Activated CD4-positive, alpha-beta T cell treated with anti-CD3 and anti-CD28 coated beads, Interleukin-2, amount 50 U/mL, for 16 hours (primary cell): ENCODE results near the gene COL27A1.
"Not testable (repeated sequence)": the region's sequence is repeated elsewhere in the genome, so short reads cannot be mapped to it uniquely, and the experiment has no call there.

Experiments used
- DNase-seq: peaks from one replicate; pipeline ENCODE4 v3.0.0-alpha.2; 2020

Gene COL27A1

DNA sequence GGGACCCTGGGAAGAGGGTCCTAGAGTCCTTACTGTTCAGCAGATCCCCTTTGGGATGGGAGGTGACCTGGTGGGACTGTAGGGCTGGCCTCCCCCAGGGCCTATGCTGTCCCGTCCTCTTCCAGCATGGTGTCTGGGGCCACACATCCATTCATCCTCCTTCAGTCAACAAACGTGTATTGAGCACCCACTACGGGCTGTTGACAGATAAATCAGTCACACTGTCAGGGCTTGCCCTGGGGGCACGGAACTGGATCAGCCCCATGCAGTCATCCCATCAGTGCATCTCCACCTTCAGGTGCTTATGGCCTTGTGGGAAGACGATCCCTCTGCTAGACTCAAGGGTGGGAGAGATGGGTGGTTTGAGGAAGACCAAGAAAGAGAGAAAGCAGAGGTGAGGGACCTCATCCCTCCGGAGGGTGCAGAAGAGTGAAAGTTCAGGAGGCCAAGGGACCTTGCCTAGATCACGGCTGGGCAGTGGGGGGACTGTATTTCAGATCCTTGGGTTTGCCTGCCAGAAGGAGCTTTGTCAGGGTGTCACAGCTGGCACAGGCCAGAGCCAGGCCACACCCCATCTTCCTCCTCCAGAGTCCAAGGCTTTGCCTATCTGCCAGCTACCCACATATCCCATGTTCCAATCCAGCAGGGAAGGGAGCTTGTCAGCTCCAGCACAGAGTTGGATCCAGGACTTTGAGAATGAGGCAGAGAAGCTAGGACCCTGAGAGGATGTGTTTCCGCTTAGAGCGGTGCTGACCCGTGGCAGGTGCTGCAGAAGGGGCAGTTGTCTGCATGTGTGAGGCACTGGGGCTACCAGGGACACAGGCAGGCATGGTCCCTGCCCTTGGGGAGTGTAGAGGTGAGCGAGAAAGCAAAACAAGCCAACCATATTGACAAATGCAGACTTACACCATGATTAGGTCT is 30.5 kb downstream of the COL27A1 start:
- DNase-seq = no peak

DNA sequence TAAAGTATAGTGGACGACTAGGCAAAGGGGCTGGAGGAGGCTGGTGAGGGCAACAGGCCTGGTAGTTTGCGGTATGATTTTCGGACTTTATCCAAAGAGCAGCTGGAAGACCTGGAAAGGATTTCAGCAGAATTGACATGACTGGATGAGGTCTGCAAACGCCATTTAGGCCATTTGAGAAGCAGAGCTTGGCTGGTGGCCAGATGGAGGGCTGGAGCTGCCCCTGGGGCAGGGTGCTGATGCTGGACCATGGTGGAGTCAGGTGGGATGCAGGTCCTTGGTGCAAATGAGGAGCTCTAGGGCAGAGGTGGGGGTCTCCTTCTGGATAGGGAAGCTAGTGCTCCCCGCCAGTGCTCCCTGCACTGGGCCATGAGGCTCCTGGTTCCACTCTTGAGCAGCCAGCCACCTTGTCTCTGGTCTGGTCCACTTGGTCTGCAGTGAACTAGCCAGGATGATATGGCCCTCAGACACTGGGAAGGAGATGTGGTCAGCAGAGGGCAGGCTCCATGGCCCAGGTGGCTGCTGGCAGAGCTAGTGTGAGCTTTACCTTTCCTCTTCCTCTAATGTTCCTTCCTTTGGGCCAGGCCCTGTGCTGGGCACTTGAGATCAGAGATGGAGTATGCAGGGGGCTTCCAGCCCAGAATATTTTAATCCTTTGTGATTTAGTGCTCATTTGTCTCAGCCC is 31.4 kb downstream of the COL27A1 start:
- DNase-seq = no peak

DNA sequence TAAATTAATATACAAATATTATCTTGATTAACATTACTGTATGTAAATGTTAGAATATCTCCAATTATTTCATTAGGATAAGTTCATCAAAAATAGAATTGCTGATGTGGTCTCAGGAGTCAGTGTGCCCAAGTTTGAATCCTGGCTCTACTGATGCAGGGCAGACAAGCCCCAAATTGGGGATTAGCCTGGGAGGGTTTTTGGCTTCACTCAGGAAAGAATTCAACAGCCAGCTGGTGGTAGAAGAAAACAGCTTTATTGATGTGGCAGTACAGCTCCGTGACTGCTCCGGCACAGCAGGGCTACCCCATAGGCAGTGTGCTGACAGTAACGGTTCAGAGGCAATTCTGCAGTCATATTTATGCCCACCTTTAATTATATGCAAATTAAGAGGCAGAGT is 32.5 kb downstream of the COL27A1 start:
- no peak for DNase-seq

DNA sequence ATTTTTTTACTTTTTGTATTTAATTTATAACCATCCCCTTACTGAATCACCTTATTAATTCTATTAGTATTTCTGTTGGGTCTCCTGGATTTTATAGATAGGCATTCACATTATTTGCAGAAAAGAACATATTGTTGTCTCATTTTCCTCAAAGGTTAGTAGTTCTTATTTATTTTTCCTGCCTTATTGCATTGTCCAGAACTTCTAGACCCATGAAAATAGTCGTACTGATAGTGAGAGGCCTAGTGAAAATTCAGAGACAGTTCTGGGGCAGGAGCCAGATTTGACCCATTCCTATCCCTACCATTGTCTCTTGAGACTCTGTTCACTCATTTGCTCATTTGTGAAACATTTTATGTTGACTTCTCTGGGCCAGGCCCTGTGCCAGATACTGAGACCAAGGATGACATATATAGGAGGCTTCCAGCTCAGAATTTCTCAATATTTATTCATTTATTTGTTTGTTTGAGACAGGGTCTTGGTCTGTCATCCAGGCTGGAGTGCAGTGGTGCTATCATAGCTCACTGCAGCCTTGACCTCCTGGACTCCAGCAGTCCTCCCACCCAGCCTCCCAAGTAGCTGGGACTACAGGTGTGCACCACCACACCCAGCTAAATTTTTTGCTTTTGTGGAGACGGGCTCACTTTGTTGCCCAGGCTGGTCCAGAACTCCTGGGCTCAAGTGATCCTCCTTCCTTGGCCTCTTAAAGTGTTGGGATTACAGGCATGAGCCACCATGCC is 34.7 kb downstream of the COL27A1 start:
- no peak for DNase-seq

DNA sequence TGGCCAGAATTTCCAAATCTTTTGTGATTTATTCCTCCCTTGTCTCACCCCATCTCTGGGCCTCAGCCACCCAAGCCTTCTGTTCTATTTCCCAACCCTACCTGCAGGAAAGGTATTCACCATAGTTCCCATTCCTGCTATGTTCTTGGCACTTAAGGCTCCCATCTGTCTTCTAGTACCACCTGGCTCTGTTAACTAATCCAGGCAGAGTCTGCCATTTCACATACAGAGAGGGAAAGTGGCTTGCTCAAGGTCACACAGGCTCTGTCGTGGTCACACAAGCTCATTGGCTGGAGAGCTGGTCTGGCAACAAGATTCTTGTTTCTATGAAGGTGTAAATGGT is 35.2 kb downstream of the COL27A1 start:
- no peak for DNase-seq

DNA sequence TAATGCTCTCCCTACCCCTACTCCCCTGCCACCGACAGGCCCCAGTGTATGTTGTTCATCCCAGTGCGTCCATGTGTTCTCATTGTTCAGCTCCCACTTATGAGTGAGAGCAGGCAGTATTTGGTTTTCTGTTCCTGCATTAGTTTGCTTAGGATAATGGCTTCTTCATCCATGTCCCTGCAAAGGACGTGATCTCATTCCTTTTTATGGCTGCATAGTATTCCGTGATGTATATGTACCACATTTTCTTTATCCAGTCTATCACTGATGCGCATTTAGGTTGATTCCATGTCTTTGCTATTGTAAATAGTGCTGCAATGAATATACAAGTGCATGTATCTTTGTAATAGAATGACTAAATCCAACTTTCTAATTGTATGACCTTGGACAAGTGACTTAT is 36.1 kb downstream of the COL27A1 start:
- not testable (repeated sequence) for DNase-seq

DNA sequence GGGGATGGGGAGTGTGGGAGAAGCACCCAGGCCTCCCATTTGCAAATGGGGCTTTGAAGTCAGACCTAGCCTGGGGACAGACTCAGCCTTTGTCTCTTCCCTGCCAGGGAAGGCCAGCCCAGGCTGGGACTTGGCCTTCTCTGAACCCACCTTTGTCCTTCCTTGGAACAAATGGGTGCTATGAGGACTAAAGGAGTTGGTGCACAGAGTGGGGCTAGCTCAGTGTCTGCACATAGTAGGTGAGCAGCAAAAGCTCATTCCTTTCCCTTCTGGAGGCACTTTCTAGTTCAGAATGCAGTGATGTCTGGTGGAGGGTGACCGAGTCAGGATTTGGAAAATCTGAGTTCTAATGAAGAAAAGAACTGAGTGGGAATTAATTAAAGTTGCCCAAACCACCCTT is 37.2 kb downstream of the COL27A1 start:
- no peak for DNase-seq

DNA sequence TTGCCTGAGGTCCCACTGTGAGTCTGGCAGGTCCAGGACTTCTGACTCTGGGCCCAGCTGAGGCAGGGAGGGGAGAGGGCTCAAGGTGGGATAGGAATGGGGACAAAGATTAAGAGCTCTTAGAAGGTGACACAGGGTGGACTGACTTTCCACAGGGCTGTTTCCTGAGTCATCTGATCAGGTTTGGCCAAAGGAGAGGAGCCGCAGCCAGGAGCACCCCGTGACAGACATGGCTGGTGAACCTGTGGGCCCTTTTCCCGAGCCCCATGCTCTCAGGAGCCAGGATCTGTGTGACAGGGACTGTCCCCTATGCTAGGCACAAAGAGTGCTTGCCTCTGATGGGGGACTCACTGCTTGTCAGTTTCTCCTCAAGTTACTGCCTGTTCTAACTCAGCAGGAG is 37.8 kb downstream of the COL27A1 start:
- DNase-seq = no peak

DNA sequence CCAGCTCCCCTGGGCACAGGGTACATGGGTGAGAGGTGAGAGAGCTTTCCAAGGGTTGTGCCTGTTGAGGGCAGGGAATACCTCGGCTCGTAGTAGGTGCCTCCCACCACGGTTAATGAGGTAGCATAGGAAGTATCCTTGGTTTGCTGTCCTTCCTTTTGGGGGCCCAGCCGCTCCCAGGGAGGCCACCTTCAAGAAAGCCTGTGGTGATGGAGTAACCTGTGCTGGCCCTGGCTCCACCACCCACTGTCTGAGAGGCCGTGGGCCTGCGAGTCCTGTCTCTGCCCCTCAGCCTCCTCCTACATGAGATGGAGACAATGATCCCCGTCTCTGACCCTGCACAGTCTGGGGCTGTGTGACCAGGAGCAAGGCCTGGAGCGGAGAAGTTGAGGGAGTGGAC is 40.8 kb downstream of the COL27A1 start:
- no peak for DNase-seq

DNA sequence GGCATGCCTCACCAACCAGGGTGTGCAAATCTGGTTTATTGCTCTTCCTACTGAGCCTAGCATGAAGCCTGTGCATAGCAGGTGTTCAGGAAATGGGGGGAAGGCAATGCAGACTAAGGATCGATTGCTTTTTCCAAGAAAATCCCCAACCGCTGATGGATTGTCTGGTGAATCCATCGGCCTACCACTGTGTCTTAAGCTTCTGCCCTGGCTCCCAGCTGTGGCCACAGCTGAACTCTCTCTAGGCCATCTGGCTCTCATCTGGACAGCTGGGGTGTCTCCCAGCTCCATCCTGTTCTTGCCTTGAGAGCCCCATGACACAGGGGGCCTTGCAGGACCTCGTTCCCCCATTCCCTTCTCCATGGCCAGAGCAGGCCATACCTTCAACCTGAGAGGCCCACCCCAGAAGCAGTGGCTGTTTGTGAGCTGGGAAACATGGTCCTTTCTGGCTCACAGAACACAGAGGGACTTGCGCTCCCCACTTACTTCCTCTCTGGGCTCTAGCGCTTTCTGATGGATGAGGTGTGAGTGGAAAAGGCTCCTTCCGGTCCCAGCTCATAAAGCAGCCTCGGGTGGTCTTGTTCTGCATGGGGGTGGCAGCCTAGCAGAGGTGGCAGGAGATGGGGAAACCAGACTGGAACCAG is 41.8 kb downstream of the COL27A1 start:
- DNase-seq = no peak

DNA sequence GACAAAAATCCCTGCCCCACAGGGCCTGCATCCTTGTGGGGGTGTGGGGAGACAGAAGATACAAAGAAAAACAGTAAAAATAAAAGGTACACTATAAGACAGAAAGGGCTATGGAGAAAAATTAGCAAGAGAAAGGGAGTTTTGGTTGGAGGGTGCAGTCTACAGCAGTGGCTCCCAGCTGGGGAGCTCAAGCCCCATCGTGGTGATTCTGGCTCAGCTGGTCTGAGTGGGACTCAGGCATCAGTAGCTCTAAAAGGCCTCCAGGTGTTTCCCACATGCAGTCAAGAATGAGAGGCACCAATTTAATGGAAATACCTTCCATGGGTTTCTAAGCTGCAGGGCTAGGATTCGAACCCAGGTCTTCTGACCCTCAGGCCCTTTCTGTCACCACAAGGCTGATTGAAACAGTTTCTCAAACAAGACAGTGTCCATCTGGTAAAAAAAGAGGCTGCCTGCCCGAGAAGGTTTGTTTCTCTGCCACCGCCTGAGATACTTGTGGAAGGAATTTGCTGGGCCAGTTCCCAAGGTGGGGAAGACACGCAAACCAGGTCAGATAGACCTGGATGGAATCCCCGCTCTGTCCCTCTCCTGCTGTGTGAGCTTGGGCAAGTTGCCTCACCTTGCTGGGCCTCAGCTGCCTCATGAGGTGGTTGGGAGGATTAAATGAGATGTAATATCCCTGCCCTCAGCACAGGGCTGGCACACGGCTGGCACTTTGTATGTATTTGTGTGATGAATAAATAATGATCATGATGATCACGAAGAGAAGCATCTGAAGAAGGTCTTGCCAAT is 43.1 kb downstream of the COL27A1 start:
- no peak for DNase-seq

DNA sequence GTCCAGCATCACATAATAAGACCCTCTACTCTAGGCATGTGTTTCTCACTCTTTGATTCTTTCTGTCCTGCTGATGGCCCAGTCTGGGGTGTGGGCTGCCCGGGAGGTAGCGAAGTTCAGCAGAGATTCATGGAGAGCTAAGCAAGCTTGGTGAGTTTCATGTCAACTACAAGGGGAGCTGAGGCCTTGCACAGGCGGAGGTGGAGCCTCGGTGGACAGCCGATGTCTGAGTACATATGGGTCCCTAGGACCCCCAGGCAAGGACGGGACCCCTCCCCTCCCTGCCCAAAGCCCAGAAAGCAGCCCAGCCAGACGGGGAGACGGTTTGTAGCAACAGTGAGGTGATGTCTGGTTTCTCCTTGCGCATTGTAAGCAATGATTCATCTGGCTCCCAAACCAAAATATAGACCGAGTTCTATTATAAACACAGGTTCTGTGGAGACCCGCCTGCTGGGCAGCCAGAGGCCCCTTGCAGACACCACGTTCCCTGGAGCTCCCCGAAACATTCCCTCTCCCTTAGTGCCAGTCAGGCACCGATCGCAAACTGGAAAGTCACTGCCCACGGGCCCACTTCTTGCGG is 45.5 kb downstream of the COL27A1 start:
- DNase-seq = no peak

DNA sequence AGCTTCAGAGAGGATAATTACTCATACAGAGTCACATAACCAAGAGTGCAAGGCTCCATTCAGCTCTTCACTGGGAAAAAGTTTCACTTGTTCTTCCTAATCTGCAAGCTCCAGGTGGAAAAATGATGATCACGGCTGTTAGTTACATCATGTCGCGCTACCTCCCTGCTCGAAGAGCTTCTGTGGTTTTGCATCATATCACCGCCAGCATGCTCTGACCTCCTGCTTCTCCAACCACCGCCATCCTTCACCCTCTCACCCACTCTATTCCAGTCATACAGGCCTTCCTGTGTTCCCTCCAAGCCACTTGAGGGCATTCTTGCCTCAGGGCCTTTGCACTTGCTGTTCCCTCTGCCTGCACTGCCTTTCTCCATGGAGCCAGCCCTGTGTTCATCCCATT is 47.1 kb downstream of the COL27A1 start:
- DNase-seq = no peak

DNA sequence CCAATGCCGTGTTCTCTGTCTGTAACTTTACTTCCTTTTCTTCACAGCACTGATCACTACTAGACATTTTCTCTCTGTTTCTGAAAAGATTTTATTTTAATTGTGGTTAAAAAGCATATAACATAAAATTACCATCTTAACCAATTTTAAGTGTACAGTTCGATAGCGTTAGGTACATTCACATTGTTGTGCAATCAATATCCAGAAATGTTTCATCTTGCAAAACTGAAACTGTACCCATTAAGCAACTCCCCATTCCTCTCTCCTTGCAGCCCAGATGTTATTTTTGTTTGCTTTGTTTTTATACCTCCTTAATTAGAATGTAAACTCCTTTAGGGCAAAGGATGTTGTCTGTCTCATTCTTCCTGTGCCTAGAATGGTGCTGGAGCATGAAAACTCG is 47.5 kb downstream of the COL27A1 start:
- no peak for DNase-seq

DNA sequence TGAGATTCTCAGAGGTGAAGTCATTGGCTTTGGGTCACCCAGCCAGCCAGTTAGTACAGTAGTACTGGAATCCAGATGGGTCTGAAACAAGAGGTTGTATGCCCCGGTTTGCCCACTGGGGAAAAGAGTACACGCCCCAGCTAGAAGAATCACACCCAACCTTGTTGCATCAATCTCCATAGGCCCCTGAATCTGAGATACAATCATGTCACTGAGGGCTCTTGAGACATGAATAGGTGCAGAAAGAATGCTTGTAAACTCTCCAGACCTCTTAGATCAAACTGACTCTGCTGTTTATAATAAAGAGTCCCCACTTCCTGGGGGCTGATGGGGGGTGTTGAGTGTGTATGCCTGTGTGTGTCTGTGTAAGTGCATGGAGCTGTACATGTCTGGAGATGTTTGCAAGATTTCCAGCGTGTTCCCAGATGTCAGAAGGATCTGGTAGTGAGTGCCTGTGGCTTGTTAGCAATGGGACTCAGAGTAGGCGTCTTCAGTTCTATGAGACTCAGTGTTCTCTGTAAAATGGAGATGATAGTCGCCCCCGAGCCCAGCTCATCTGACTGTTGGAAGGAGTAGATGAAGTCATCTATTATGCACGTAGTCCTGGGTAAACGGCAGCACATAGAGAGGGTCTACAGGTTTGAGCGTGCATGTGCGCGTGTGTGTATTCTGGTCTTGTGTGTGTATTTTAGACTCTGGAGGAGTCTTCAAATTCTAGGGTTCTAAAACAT is 48.2 kb downstream of the COL27A1 start:
- DNase-seq = no peak

DNA sequence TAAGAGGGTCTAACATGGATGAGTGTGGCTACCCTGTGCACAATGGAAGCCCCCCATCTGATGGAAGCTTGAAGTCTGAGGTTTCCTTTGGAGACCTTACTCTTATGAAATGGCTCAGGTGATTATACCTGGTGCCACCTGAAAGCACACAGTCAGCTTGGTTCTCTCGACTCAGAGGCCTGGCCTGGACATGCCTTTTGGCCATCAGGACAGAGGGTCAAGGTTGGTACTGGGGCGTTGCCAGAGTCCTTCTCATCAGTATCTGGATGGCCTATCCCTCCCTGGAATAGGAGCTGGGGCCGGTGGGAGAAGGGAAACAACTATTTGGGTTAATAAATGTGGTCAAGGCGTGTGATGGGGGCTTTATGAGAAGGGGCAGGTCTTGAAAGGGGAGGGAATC is 48.9 kb downstream of the COL27A1 start:
- DNase-seq = no peak

DNA sequence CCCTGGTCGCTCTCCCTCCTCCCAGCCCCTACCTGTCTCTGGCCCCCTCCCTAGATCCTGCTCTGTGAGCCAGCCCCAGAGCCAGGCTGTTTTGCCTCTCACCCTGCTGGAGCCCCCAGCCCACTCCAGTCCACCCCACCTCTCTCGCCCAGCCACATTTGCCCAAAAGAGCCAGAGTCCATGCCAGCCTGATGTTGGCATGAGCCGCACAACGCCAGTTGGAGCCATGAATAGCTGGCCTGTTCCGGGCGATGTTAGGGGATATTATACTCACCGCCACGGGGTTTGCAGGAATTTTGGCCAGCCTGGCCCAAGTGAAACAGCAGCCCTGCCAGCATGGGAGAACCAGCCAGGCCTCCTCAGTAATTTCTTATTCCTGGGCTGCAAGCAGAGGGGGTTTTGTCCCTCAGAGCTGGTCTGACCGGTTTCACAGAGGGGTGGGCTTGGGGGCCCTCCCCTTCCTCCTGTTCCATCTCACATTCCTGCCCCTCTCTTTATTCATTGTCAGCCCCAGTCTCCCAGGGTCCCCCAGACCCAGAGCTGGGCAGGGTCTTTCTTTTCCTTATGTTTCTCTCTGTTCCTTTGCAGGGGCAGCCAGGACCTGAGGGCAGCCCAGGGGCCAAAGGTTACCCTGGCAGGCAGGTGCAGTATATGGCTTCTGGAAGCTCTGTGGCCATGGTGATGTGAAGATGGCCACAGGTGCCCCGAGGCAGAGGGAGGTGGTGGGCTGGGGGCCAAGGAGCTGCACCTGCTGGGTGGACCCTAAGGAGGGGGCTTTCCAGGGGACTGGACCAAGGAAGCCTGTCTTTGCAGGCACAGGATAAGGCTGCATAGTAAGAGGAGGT is 50.1 kb downstream of the COL27A1 start:
- no peak for DNase-seq

DNA sequence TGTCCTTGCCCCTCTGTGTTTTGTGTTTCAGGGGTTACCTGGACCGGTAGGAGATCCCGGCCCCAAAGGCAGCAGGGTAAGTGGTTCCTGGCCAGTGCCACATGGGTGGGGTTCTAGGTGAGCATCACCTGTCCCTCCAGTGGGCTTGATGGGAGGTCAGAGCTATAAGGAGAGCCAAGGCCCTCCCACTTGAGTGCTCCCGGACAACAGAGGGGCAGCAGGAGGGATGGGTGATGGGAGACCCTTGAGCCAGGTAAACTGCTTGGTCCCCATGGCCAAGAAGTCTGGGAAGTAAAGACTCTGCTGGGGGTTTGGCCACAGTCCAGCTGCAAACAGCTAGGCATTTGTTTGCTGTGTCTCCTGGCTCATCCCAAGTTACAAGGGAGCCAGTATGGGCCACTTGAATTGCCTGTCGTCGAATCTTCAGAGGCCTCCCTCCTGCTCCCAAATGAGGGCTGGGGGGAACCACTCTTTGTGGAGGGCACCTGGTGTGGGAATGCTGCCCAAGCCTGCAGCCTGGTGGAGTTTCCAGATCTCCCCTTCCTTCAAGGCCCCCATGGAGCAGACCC is 51.0 kb downstream of the COL27A1 start:
- DNase-seq = no peak

DNA sequence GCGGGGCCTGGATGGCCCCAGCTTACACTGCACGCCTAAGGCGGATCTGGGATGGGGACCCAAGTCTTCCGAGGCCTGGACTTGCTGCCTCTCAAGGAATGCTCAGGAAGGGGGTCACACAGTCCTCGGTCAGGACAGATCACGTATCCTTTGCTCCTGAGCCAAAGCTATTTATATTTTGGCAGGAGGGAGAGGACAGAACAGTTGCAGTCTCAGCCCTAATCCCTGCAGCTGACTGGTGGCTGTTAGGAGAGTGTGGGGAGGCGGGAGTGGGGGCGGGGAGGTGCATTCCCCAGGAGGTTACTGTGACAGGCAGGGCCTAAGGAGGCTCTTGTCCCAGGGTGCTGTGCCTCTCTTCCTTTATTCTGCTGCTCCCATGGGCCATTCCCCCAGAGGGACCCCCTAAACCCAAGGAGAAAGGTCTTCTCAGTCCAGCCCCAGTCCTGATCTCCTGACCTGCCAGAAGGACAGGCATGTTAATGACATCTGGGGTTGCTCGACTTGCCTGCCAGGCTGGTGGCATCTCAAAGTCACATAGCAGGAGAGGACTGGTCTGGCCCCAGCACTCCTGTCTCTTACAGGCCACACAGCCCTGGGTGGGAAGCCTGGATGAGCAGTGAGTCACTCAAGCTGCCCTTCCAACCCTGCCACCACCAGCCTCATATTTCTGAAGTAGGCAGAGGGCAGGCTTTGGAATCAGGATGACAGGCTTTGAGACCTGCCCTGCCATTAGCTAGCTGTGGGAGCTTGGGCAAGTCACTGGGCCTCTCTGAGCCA is 51.9 kb downstream of the COL27A1 start:
- DNase-seq = no peak
